Ovary (tissue), 9 donors: Measurements from ENCODE around the gene STARD5. TPM values are rescaled to one million over a fixed set of nuclear protein-coding genes. Genes with fewer than 3 reads are reported as not detected.

ENCODE experiments used
- DNase-seq, 5 donors: peaks; one replicate each; pipeline ENCODE4 v3.0.0-alpha.2; 2019 to 2020
- H3K27ac ChIP-seq, 2 donors: fragments of 200-600 bp; one replicate each; pipeline versions ENCODE4 v1.5.1 to v1.8.0; 2019 to 2022
- H3K27me3 ChIP-seq: fragments of 200-600 bp; one replicate; pipeline ENCODE4 v1.8.0; 2022
- H3K36me3 ChIP-seq: fragments of 200-600 bp; sonication (generic); one replicate; pipeline ENCODE4 v1.5.1; 2019
- H3K4me1 ChIP-seq: one replicate; pipeline ENCODE4 v1.8.1; 2013; ENCODE audit warnings: mild to moderate bottlenecking, moderate library complexity; ENCODE audit not compliant: insufficient read depth
- H3K4me3 ChIP-seq: fragments of 200-600 bp; sonication (generic); one replicate; pipeline ENCODE4 v1.5.1; 2017
- H3K9me3 ChIP-seq, 2 donors: fragments of 200-600 bp in 1 of 2; sonication (generic) in 1 of 2; one replicate each; pipeline versions ENCODE4 v1.5.1 to v1.8.1; 2013 to 2019; ENCODE audit warnings: mild to moderate bottlenecking in 1 of 2, moderate library complexity in 1 of 2
- CTCF ChIP-seq, 3 donors: fragments of 450-650 bp in 2 of 3; fragments of 200-600 bp in 1 of 3; IDR thresholded peaks; one replicate each; pipeline versions ENCODE4 v1.5.1 to v1.8.0; 2016 to 2022; ENCODE audit warnings: antibody characterized with exemption in 3 of 3, mild to moderate bottlenecking in 1 of 3
- EP300 ChIP-seq: sonication (generic); formaldehyde crosslinking; IDR thresholded peaks from one replicate; pipeline ENCODE4 v1.6.1; 2017; ENCODE audit warnings: antibody characterized with exemption
- POLR2A ChIP-seq: fragments of 450-650 bp; IDR thresholded peaks from one replicate; pipeline ENCODE4 v1.6.1; 2017; ENCODE audit warnings: antibody characterized with exemption, mild to moderate bottlenecking, moderate library complexity
- WGBS, 3 donors: extraction: QIAGEN DNeasy Blood & Tissue Kit in 1 of 3; methylation state at CpG; one replicate each; pipeline versions ENCODE4 v1.1.5 to v1.1.7; 2013 to 2017; 5-methylcytosine and 5-hydroxymethylcytosine counted together
- intact Hi-C, 4 donors: fragments of 100-400 bp; cut with DNase I; formaldehyde crosslinking; loops; one replicate each; pipeline versions ENCODE4 v1.11.0 to v1.15.1; 2022 to 2023
- polyA plus RNA-seq, 2 donors: library from polyadenylated mRNA; stranded (reverse); fragments of 200-250 nt in 1 of 2; fragments of 350-450 nt in 1 of 2; fragmentation: Illumina TruSeq in 1 of 2; extraction: RNeasy Lipid Tissue Mini Kit (QIAGEN cat#74804) in 1 of 2; gene quantifications; one replicate each; pipeline ENCODE4 v1.2.3, GENCODE V29; 2013 to 2014
- total RNA-seq, 7 donors: library from RNA; depleted of rRNA in 2 of 7; stranded (reverse); fragments of >200 nt in 2 of 7; fragmentation: NEBNext Ultra II Directional in 3 of 7; extraction: Animal tissue kit (Norgen Biotek cat#: 25700) in 3 of 7; gene quantifications; one replicate each; pipeline versions ENCODE4 v1.1.0 to v1.2.4, GENCODE V29; 2016 to 2023
- donor health status: DM: no; HTN: no; CAD: no; lungs with moderate emphysema.
- donor health status: DM: no; HTN: no; CAD: no.
- donor health status: Bipolar disorder and iron deficiency.
- donor health status: DM: yes; HTN: yes; CAD: no.
- donor health status: DM: no; HTN: no; CAD: no.
- donor health status: DM: yes; HTN: yes; CAD: no.

STARD5 gene
- total and polyA plus RNA-seq, 9 donors, result 3.8 to 9.4 (median 6.3) TPM

DNA sequence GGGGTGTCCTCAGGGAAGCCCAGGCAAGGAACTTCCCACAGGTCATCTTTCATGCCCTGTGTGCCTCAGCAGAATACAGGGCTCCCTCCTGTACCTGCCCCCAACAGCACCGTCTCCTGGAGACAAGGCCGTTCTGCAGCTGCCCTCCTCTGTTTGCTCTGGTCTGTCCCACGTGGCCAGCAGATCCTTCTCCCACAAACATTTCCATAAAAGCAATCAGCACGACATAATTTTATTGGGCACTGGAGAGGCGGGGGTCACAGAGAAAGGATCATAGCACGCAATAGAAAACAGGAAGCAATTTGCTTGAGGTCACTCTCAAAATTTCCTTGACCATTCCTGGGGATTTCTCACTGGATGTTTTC lies 29.4 kb downstream of the STARD5 start:
- Histone ChIP-seq H3K27me3 (no peaks in the 10 kb centered on the region), H3K4me1 (no peaks in the 10 kb centered on the region), H3K36me3 (no peaks in the 10 kb centered on the region), H3K9me3 (no peaks in the 10 kb centered on the region), H3K4me3 (no peak overlapping the region), H3K27ac (no peak overlapping the region)
- intact Hi-C loops, result no loop called here
- DNase-seq, result no peak
- 48 to 59% (median 53%) methylated on average over 6 of the region's 6 CpGs for WGBS, 3 donors
- TF ChIP-seq EP300, result no peak
- no peak for TF ChIP-seq CTCF (IDR thresholded peaks at IDR 0.05)
- TF ChIP-seq POLR2A, result no peak

- Histone ChIP-seq H3K36me3 (no peaks in the 10 kb centered on the region), H3K4me1 (no peaks in the 10 kb centered on the region), H3K4me3 (no peak overlapping the region), H3K27ac (no peak overlapping the region), H3K9me3 (no peaks in the 10 kb centered on the region), H3K27me3 (no peaks in the 10 kb centered on the region)
- DNase-seq, result no peak
- intact Hi-C loops, result no loop called here
- no peak for TF ChIP-seq CTCF (IDR thresholded peaks at IDR 0.05)
- no peak for TF ChIP-seq EP300
- TF ChIP-seq POLR2A, result no peak
- 70 to 88% (median 76%) methylated on average over 9 of the region's 9 CpGs for WGBS, 3 donors
Observed at GRCh38 chr15:81293728-81294515, 30.0 kb downstream of the STARD5 start.

- no peak overlapping the region for H3K27ac ChIP-seq
- no peak overlapping the region for H3K4me3 ChIP-seq
- no peaks in the 10 kb centered on the region for H3K9me3 ChIP-seq
- intact Hi-C loops, result no loop called here
- TF ChIP-seq CTCF (IDR thresholded peaks at IDR 0.05) (no peak), POLR2A (no peak), EP300 (no peak)
- H3K27me3 ChIP-seq, result no peaks in the 10 kb centered on the region
- no peaks in the 10 kb centered on the region for H3K36me3 ChIP-seq
- DNase-seq, result no peak
- no peaks in the 10 kb centered on the region for H3K4me1 ChIP-seq
- WGBS, 3 donors, result 87 to 92% (median 91%) methylated on average over 12 of the region's 12 CpGs
Observed at GRCh38 chr15:81292523-81293001, 31.4 kb downstream of the STARD5 start.

DNA sequence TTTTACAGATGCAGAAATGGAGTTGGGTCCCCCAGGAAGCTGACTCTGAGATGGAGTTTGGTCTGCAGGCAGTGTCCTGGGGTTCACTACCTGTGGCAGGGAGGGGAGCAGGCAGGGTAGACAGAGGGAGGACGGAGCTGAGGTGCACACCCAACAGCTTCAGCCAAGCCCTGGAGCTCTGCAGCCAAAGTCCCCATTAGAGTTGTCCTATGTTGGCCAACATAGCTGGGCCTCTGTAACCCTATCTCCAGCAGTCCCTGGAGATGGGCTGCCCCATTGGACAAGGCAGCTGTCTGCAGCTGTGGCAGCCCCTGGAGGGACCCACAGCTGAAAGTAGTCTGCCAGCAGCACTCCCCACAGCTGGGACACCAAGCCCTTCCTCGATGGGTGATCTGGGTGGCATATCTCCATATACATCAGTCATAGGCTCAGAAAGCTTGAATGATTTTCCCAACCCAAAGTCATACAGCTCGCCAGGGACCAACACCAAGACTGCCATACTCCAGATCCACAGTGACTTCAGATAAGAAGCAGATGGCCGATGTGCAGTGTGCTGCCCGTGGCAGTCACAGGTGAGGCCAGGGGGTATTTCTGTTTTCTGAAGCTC lies 31.9 kb downstream of the STARD5 start:
- no peaks in the 10 kb centered on the region for H3K36me3 ChIP-seq
- no peaks in the 10 kb centered on the region for H3K9me3 ChIP-seq
- H3K4me3 ChIP-seq, result no peak overlapping the region
- DNase-seq, result no peak
- H3K27ac ChIP-seq, result no peak overlapping the region
- intact Hi-C loops, result no loop called here
- H3K27me3 ChIP-seq, result no peaks in the 10 kb centered on the region
- TF ChIP-seq POLR2A, result no peak
- 65 to 87% (median 85%) methylated on average over 5 of the region's 5 CpGs for WGBS, 3 donors
- no peaks in the 10 kb centered on the region for H3K4me1 ChIP-seq

- Histone ChIP-seq H3K27me3 (no peaks in the 10 kb centered on the region), H3K4me3 (no peak overlapping the region), H3K27ac (no peak overlapping the region), H3K9me3 (no peaks in the 10 kb centered on the region), H3K36me3 (no peaks in the 10 kb centered on the region), H3K4me1 (no peaks in the 10 kb centered on the region)
- no peak for DNase-seq
- 83 to 86% (median 83%) methylated on average over 4 of the region's 4 CpGs for WGBS, 3 donors
- intact Hi-C loops, result loop anchor here in 1 of 4 donors (10.0 kb wide), 1 partner anchor 95 kb away; no protein-coding TSS in a partner anchor
- TF ChIP-seq EP300 (no peak), POLR2A (no peak), CTCF (IDR thresholded peaks at IDR 0.05) (no peak)
Observed at GRCh38 chr15:81289910-81290309, 34.0 kb downstream of the STARD5 start.
